ENCODE results near the gene DNAH17. TPM values are rescaled to one million over a fixed set of nuclear protein-coding genes. Genes with fewer than 3 reads are reported as not detected.

Gene DNAH17
- total RNA-seq, 1 donor from 2014 or later: under 0.01 TPM

- peaks cover 3% of the 10 kb centered on the region for H3K27me3 ChIP-seq (ENCODE audit: control insufficient read depth, insufficient read depth, low read length)
- no peak for FAIRE-seq
- H3K4me3 ChIP-seq (ENCODE audit: low read depth, low read length): no peak overlapping the region
- DNase-seq (ENCODE audit: low read depth): no peak
- TF ChIP-seq CTCF (IDR thresholded peaks at IDR 0.05; ENCODE audit: insufficient read depth, low read length, severe bottlenecking): no peak
- no peaks in the 10 kb centered on the region for H3K36me3 ChIP-seq (ENCODE audit: control insufficient read depth, insufficient read depth, low read length)
Observed at GRCh38 chr17:78558181-78558850, 18.9 kb downstream of the DNAH17 start.

- Histone ChIP-seq H3K4me3 (ENCODE audit: low read depth, low read length) (no peak overlapping the region), H3K36me3 (ENCODE audit: control insufficient read depth, insufficient read depth, low read length) (no peaks in the 10 kb centered on the region), H3K27me3 (ENCODE audit: control insufficient read depth, insufficient read depth, low read length) (peaks cover 3% of the 10 kb centered on the region)
- peak; percentile 66 for DNase-seq (ENCODE audit: low read depth)
- no peak for TF ChIP-seq CTCF (IDR thresholded peaks at IDR 0.05; ENCODE audit: insufficient read depth, low read length, severe bottlenecking)
- FAIRE-seq: no peak
Observed at GRCh38 chr17:78557598-78558039, 19.6 kb downstream of the DNAH17 start.

- no peak for FAIRE-seq
- no peak for DNase-seq (ENCODE audit: low read depth)
- no peak overlapping the region for H3K4me3 ChIP-seq (ENCODE audit: low read depth, low read length)
- peaks cover 3% of the 10 kb centered on the region for H3K27me3 ChIP-seq (ENCODE audit: control insufficient read depth, insufficient read depth, low read length)
- no peaks in the 10 kb centered on the region for H3K36me3 ChIP-seq (ENCODE audit: control insufficient read depth, insufficient read depth, low read length)
- TF ChIP-seq CTCF (IDR thresholded peaks at IDR 0.05; ENCODE audit: insufficient read depth, low read length, severe bottlenecking): no peak
Observed at GRCh38 chr17:78556812-78557211, 20.4 kb downstream of the DNAH17 start.

GRCh38 chr17:78555746-78556401 is 21.3 kb downstream of the DNAH17 start:
- Histone ChIP-seq H3K36me3 (ENCODE audit: control insufficient read depth, insufficient read depth, low read length) (no peaks in the 10 kb centered on the region), H3K27me3 (ENCODE audit: control insufficient read depth, insufficient read depth, low read length) (no peaks in the 10 kb centered on the region), H3K4me3 (ENCODE audit: low read depth, low read length) (no peak overlapping the region)
- TF ChIP-seq CTCF (IDR thresholded peaks at IDR 0.05; ENCODE audit: insufficient read depth, low read length, severe bottlenecking): no peak
- FAIRE-seq (no peak), DNase-seq (ENCODE audit: low read depth) (no peak)

GRCh38 chr17:78550464-78550863 is 26.7 kb downstream of the DNAH17 start:
- Histone ChIP-seq H3K27me3 (ENCODE audit: control insufficient read depth, insufficient read depth, low read length) (peaks cover 2% of the 10 kb centered on the region), H3K36me3 (ENCODE audit: control insufficient read depth, insufficient read depth, low read length) (no peaks in the 10 kb centered on the region), H3K4me3 (ENCODE audit: low read depth, low read length) (no peak overlapping the region)
- FAIRE-seq (no peak), DNase-seq (ENCODE audit: low read depth) (no peak)
- no peak for TF ChIP-seq CTCF (IDR thresholded peaks at IDR 0.05; ENCODE audit: insufficient read depth, low read length, severe bottlenecking)

Measured in bronchial epithelial cell (primary cell).